C4-2B (cell line): ENCODE measurements around the gene NEDD4L.

Experiments used
- CTCF ChIP-seq: fragments of 450-650 bp; conservative IDR thresholded peaks from 2 replicates; pipeline ENCODE4 v1.5.1; 2017; ENCODE audit warnings: mild to moderate bottlenecking
- ZFX ChIP-seq: fragments of 450-650 bp; IDR thresholded peaks from 2 replicates; pipeline ENCODE4 v1.6.1; 2017

DNA sequence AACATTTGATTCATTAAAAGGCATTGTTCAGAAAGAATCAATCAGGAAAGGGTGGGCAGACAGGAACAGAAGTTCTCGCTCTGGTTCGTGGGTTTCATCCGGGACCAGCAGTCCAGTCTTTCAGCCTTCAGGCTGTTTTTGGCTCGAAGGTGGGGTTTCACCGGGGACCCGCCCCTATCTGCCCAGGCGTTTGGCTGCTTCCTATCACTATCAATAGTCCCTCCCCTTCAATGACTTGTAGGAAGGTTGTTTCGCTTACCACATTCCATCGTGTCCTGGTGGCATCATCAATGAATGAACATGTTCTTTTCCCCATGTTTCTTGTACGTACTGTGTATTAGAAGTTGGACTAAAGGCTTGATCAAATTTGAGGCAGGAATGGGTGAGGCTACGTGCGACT, 130.3 kb downstream of the NEDD4L start:
- TF ChIP-seq CTCF = no peak
- TF ChIP-seq ZFX = no peak
